Measurements from ENCODE around the gene NDC1. TPM values are rescaled to one million over a fixed set of nuclear protein-coding genes. Genes with fewer than 3 reads are reported as not detected.

NDC1 gene
- total and polyA plus RNA-seq, 2 of the 4 experiments (the other 2 are of a cell fraction), result 11.8 to 33.9 TPM

DNA sequence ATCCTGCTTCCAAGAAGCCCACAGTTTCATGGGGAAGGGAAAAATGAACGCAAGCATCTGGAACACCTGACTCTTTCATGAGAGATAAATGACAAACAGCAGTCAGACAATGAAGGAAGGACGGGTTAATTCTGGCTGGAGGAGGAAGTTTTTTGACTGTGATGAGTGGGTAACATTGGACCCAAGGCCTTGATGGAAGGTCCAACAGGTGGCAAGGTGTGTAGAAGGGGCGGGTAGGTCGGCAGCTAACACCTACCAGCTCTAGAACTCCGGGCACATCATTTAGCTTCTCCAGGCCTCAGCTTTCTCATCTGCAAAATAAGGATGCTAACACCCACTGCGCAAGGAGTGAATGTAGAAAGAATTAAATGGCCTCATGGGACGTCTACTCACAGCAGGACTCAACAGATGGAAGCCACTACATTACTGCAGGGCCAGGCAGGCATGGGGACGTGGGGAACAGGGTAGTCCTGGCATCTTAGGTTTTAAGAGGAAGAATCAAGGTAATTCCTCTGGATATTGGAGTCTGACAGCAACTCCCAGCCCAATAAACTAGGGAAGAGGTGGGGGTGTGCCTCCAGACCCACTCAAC, 112.0 kb downstream of the NDC1 start:
- Histone ChIP-seq H3K36me3 (ENCODE audit: control insufficient read depth, insufficient read depth, low read length) (peaks cover 2% of the 10 kb centered on the region; the same call in 1 of the 2 replicates), H2BK15ac (ENCODE audit: low read depth, low read length) (no peak overlapping the region), H3K4me1 (ENCODE audit: control insufficient read depth, insufficient read depth, low read length) (peaks cover 3% of the 10 kb centered on the region; the same call in 1 of the 2 replicates), H3K23ac (ENCODE audit: low read depth, low read length) (no peak overlapping the region), H3K9me1 (ENCODE audit: insufficient read depth, low read length) (peaks cover 4% of the 10 kb centered on the region; the same call in 1 of the 2 replicates), H3K4me2 (ENCODE audit: low read depth, low read length) (no peak overlapping the region), H4K20me1 (ENCODE audit: insufficient read depth, low read length) (no peaks in the 10 kb centered on the region), H2AK9ac (replicated peaks; ENCODE audit: low read depth, low read length, poor library complexity) (no peak overlapping the region), H4K5ac (ENCODE audit: low read depth, low read length) (no peak overlapping the region), H2AFZ (replicated peaks; ENCODE audit: low read length, poor library complexity) (no peak overlapping the region), H3K27me3 (ENCODE audit: control insufficient read depth, insufficient read depth, low read length) (no peaks in the 10 kb centered on the region), H3K9ac (ENCODE audit: low read depth, low read length) (no peak overlapping the region), H3K79me1 (ENCODE audit: low read depth in 1 of 2, low read length in 2 of 2) (peaks cover 15 to 42% of the 10 kb centered on the region in 2 experiments), H2BK5ac (ENCODE audit: low read depth, low read length, poor library complexity, severe bottlenecking) (no peak overlapping the region), H3K18ac (ENCODE audit: low read depth, low read length) (no peak overlapping the region), H4K8ac (ENCODE audit: low read depth in 2 of 2, low read length in 2 of 2) (no peak overlapping the region), H3K27ac (ENCODE audit: insufficient read depth, low read length) (no peak overlapping the region), H3K4ac (ENCODE audit: low read depth, low read length) (no peak overlapping the region), H3K4me3 (ENCODE audit: insufficient read depth, low read depth, low read length) (no peak overlapping the region), H2BK120ac (ENCODE audit: low read depth, low read length) (no peak overlapping the region), H2BK20ac (ENCODE audit: low read depth, low read length) (no peak overlapping the region), H3K14ac (replicated peaks; ENCODE audit: low read depth, low read length) (no peak overlapping the region), H3K9me3 (ENCODE audit: control insufficient read depth, insufficient read depth, low read length) (no peaks in the 10 kb centered on the region), H4K91ac (ENCODE audit: insufficient read depth, low read depth, low read length) (no peak overlapping the region), H3K56ac (ENCODE audit: extremely low read depth, insufficient read depth, low read length) (no peak overlapping the region), H2AK5ac (ENCODE audit: low read depth, low read length) (peak overlapping the region; percentile 54; the same call in 1 of the 2 replicates)
- dilution Hi-C loops (cut with HindIII; ENCODE audit: low sequenced_read_pairs, unreplicated experiment), result no loop called here
- WGBS, 2 experiments (ENCODE audit: extremely low coverage in 2 of 2, insufficient read length in 1 of 2), result 100% methylated on average over 3 of the region's 8 CpGs; no CpG with 5 or more reads in 1 of the 2 experiments
- CTCF ChIA-PET, result no interaction called here
- in situ Hi-C loops (cut with MboI; ENCODE audit: low sequenced_read_pairs), result no loop called here
- no peak for ATAC-seq (ENCODE audit: low read depth)
- BruUV-seq (replicated peaks), result no TSS peak
- POLR2A ChIA-PET (ENCODE audit: unreplicated experiment), result no interaction called here
- TF ChIP-seq, protein P1, sequence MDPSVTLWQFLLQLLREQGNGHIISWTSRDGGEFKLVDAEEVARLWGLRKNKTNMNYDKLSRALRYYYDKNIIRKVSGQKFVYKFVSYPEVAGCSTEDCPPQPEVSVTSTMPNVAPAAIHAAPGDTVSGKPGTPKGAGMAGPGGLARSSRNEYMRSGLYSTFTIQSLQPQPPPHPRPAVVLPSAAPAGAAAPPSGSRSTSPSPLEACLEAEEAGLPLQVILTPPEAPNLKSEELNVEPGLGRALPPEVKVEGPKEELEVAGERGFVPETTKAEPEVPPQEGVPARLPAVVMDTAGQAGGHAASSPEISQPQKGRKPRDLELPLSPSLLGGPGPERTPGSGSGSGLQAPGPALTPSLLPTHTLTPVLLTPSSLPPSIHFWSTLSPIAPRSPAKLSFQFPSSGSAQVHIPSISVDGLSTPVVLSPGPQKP (IDR thresholded peaks at IDR 0.05; ENCODE audit: borderline replicate concordance, low read depth, low read length), result no peak
- no peak for DNase-seq
- intact Hi-C loops (cut with micrococcal nuclease), result no loop called here

All from IMR-90 (cell line).